SK-N-SH treated with all-trans-retinoic acid at 6 μM for 48 hours (cell line): ENCODE results near the gene CARD10.

ENCODE experiments used
- ISL1 ChIP-seq: fragments of 250-450 bp; sonication (Bioruptor Pico); IDR thresholded peaks from 2 replicates; pipeline ENCODE4 v2.1.2; 2022; ENCODE audit warnings: mild to moderate bottlenecking, moderate library complexity
- SNAI2 ChIP-seq: fragments of 250-450 bp; sonication (Bioruptor Pico); IDR thresholded peaks from 2 replicates; pipeline ENCODE4 v1.5.0; 2020; ENCODE audit warnings: mild to moderate bottlenecking, moderate library complexity
- TCF4 ChIP-seq: fragments of 250-450 bp; sonication (Bioruptor Pico); IDR thresholded peaks from 2 replicates; pipeline ENCODE4 v1.8.0; 2021; ENCODE audit warnings: mild to moderate bottlenecking, moderate library complexity, borderline replicate concordance
- ZFP30 ChIP-seq: fragments of 450-650 bp; formaldehyde crosslinking; IDR thresholded peaks from 2 replicates; pipeline ENCODE4 v1.5.0; 2022; ENCODE audit warnings: mild to moderate bottlenecking, moderate library complexity
- TF ChIP-seq, protein P1 (sequence below): fragments of 250-450 bp; sonication (Bioruptor Pico); IDR thresholded peaks from 2 replicates; pipeline ENCODE4 v1.5.1; 2020; ENCODE audit warnings: low read depth, mild to moderate bottlenecking, moderate library complexity
- TF ChIP-seq, protein P2 (sequence below): fragments of 250-450 bp; sonication (Bioruptor Pico); IDR thresholded peaks from 2 replicates; pipeline ENCODE4 v1.8.0; 2020; ENCODE audit warnings: mild to moderate bottlenecking, moderate library complexity, borderline replicate concordance
- TF ChIP-seq, protein P3 (sequence below): fragments of 250-450 bp; sonication (Bioruptor Pico); IDR thresholded peaks from 2 replicates; pipeline ENCODE4 v1.8.0; 2021; ENCODE audit warnings: low read depth, mild to moderate bottlenecking, moderate library complexity, borderline replicate concordance
- TF ChIP-seq, protein P4 (sequence below): fragments of 250-450 bp; sonication (Bioruptor Pico); IDR thresholded peaks from 2 replicates; pipeline ENCODE4 v1.5.0; 2020; ENCODE audit warnings: mild to moderate bottlenecking, moderate library complexity

DNA sequence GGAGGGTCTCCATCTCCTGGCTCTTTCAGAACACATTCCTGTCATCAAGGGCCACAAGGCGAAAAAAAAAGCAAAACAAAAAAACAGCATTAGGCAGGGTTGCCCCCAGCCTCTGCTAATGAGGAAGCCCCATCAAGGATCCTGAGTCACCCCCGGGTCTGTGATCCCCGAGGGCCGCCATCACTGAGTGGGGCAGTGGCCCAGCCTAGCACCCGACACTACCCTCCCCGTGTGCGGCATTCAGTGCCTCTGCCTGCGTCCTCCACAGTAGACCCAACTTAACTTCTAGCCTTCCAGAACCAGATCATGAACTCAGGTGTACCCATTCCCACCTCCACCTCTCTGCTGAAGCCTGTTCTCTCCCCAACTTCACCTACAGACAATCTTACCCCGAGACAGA lies 34.5 kb upstream of the CARD10 start:
- TF ChIP-seq, protein P1, sequence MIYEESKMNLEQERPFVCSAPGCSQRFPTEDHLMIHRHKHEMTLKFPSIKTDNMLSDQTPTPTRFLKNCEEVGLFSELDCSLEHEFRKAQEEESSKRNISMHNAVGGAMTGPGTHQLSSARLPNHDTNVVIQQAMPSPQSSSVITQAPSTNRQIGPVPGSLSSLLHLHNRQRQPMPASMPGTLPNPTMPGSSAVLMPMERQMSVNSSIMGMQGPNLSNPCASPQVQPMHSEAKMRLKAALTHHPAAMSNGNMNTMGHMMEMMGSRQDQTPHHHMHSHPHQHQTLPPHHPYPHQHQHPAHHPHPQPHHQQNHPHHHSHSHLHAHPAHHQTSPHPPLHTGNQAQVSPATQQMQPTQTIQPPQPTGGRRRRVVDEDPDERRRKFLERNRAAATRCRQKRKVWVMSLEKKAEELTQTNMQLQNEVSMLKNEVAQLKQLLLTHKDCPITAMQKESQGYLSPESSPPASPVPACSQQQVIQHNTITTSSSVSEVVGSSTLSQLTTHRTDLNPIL (CRISPR knock-in tag): no peak
- TF ChIP-seq TCF4 (CRISPR knock-in tag) (no peak), ZFP30 (CRISPR knock-in tag) (no peak), ISL1 (CRISPR knock-in tag) (no peak), SNAI2 (CRISPR knock-in tag) (no peak)
- TF ChIP-seq, protein P2, sequence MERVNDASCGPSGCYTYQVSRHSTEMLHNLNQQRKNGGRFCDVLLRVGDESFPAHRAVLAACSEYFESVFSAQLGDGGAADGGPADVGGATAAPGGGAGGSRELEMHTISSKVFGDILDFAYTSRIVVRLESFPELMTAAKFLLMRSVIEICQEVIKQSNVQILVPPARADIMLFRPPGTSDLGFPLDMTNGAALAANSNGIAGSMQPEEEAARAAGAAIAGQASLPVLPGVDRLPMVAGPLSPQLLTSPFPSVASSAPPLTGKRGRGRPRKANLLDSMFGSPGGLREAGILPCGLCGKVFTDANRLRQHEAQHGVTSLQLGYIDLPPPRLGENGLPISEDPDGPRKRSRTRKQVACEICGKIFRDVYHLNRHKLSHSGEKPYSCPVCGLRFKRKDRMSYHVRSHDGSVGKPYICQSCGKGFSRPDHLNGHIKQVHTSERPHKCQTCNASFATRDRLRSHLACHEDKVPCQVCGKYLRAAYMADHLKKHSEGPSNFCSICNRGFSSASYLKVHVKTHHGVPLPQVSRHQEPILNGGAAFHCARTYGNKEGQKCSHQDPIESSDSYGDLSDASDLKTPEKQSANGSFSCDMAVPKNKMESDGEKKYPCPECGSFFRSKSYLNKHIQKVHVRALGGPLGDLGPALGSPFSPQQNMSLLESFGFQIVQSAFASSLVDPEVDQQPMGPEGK (CRISPR knock-in tag): no peak
- TF ChIP-seq, protein P3, sequence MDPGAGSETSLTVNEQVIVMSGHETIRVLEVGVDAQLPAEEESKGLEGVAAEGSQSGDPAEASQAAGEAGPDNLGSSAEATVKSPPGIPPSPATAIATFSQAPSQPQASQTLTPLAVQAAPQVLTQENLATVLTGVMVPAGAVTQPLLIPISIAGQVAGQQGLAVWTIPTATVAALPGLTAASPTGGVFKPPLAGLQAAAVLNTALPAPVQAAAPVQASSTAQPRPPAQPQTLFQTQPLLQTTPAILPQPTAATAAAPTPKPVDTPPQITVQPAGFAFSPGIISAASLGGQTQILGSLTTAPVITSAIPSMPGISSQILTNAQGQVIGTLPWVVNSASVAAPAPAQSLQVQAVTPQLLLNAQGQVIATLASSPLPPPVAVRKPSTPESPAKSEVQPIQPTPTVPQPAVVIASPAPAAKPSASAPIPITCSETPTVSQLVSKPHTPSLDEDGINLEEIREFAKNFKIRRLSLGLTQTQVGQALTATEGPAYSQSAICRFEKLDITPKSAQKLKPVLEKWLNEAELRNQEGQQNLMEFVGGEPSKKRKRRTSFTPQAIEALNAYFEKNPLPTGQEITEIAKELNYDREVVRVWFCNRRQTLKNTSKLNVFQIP (CRISPR knock-in tag): no peak
- TF ChIP-seq, protein P4, sequence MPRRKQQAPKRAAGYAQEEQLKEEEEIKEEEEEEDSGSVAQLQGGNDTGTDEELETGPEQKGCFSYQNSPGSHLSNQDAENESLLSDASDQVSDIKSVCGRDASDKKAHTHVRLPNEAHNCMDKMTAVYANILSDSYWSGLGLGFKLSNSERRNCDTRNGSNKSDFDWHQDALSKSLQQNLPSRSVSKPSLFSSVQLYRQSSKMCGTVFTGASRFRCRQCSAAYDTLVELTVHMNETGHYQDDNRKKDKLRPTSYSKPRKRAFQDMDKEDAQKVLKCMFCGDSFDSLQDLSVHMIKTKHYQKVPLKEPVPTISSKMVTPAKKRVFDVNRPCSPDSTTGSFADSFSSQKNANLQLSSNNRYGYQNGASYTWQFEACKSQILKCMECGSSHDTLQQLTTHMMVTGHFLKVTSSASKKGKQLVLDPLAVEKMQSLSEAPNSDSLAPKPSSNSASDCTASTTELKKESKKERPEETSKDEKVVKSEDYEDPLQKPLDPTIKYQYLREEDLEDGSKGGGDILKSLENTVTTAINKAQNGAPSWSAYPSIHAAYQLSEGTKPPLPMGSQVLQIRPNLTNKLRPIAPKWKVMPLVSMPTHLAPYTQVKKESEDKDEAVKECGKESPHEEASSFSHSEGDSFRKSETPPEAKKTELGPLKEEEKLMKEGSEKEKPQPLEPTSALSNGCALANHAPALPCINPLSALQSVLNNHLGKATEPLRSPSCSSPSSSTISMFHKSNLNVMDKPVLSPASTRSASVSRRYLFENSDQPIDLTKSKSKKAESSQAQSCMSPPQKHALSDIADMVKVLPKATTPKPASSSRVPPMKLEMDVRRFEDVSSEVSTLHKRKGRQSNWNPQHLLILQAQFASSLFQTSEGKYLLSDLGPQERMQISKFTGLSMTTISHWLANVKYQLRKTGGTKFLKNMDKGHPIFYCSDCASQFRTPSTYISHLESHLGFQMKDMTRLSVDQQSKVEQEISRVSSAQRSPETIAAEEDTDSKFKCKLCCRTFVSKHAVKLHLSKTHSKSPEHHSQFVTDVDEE: no peak
